GM12878 (cell line): ENCODE measurements around the gene USP28. TPM values are rescaled to one million over a fixed set of nuclear protein-coding genes. Genes with fewer than 3 reads are reported as not detected.

ENCODE experiments used
- ATAC-seq: fragments of 200-7000 bp; cut with Tn5 transposase; 3 replicates; pipeline ENCODE4 v1.9.1; 2020; ENCODE audit warnings: mild to moderate bottlenecking, moderate library complexity
- BruUV-seq: library from RNA; stranded (reverse); fragments of 400-500 nt; replicated peaks from 2 replicates; lab custom pipeline; 2021; lab: Mats Ljungman, UMichigan
- CTCF ChIA-PET: fragments of 300-600 bp; sonication (Branson Sonifier 250); formaldehyde crosslinking; extraction: SDS; loops from one replicate; lab custom pipeline; 2021; ENCODE audit warnings: inconsistent platforms; lab: Yijun Ruan, JAX
- POLR2A ChIA-PET: fragments of 350-600 bp; formaldehyde crosslinking; extraction: SDS; loops from one replicate; lab custom pipeline; 2021; ENCODE audit warnings: inconsistent platforms; lab: Charles Lee
- RAD21 ChIA-PET: fragments of 300-600 bp; sonication (Branson Sonifier 250); formaldehyde crosslinking; loops from one replicate; lab custom pipeline; 2023; ENCODE audit warnings: antibody characterized with exemption; ENCODE audit not compliant: unreplicated experiment; lab: Charles Lee
- SMC1A ChIA-PET: fragments of 300-600 bp; sonication (Branson Sonifier 250); formaldehyde crosslinking; loops from one replicate; lab custom pipeline; 2023; ENCODE audit not compliant: unreplicated experiment, uncharacterized antibody; lab: Charles Lee
- DNase-seq: peaks from one replicate; pipeline ENCODE4 v3.0.0-alpha.2; 2011; ENCODE audit warnings: low read depth, low spot score
- FAIRE-seq: peaks from 3 replicates; lab custom pipeline; 2011; peaks lifted over from hg19 to GRCh38; lab: Jason Lieb, UNC
- H2AFZ ChIP-seq: 2 replicates; pipeline ENCODE4 v1.6.0; 2011; ENCODE audit warnings: low read depth, low read length, control low read depth; ENCODE audit not compliant: control insufficient read depth
- H3K27ac ChIP-seq: 2 replicates; pipeline ENCODE4 v1.5.1; 2011; ENCODE audit warnings: control low read depth; ENCODE audit not compliant: control insufficient read depth, insufficient read depth
- H3K27me3 ChIP-seq, 2 experiments: replicated peaks in 1 of 2; 2 replicates each; pipeline versions ENCODE4 v1.6.0 to v1.6.1; 2011; ENCODE audit warnings: low read length in 1 of 2; ENCODE audit not compliant: control insufficient read depth in 2 of 2, insufficient read depth in 2 of 2
- H3K36me3 ChIP-seq, 2 experiments: 2 replicates each; pipeline ENCODE4 v1.5.1; 2011; ENCODE audit warnings: low read length in 1 of 2; ENCODE audit not compliant: control insufficient read depth in 2 of 2, insufficient read depth in 2 of 2
- H3K4me1 ChIP-seq: 2 replicates; pipeline ENCODE4 v1.6.1; 2011; ENCODE audit warnings: mild to moderate bottlenecking, low read length, moderate library complexity, mixed read lengths; ENCODE audit not compliant: control insufficient read depth, insufficient read depth
- H3K4me2 ChIP-seq: 2 replicates; pipeline ENCODE4 v1.6.0; 2011; ENCODE audit warnings: control low read depth; ENCODE audit not compliant: control insufficient read depth, insufficient read depth
- H3K4me3 ChIP-seq: fragments of 200-600 bp; sonication (generic); 2 replicates; pipeline ENCODE4 v1.5.1; 2016
- H3K79me2 ChIP-seq: 2 replicates; pipeline ENCODE4 v1.6.0; 2011; ENCODE audit warnings: low read length; ENCODE audit not compliant: control insufficient read depth, insufficient read depth
- H3K9ac ChIP-seq: 2 replicates; pipeline ENCODE4 v1.8.0; 2011; ENCODE audit warnings: low read length, control low read depth, mixed read lengths; ENCODE audit not compliant: control insufficient read depth, insufficient read depth
- H3K9me3 ChIP-seq: replicated peaks from 3 replicates; pipeline ENCODE4 v1.5.1; 2011; ENCODE audit warnings: mild to moderate bottlenecking, low read length; ENCODE audit not compliant: control insufficient read depth, insufficient read depth
- H4K20me1 ChIP-seq: 2 replicates; pipeline ENCODE4 v1.6.0; 2011; ENCODE audit not compliant: control insufficient read depth, insufficient read depth
- CBFB ChIP-seq: IDR thresholded peaks from 2 replicates; pipeline ENCODE4 v1.6.1; 2016; ENCODE audit warnings: antibody characterized with exemption, low read depth
- DPF2 ChIP-seq: fragments of 450-650 bp; IDR thresholded peaks from 2 replicates; pipeline ENCODE4 v1.6.1; 2017; ENCODE audit warnings: mild to moderate bottlenecking
- EED ChIP-seq: sonication (generic); IDR thresholded peaks from 2 replicates; pipeline ENCODE4 v1.6.1; 2016; ENCODE audit warnings: antibody characterized with exemption, low read depth
- EGR1 ChIP-seq, 2 experiments: IDR thresholded peaks; 1 replicate in 1 of 2; 2 replicates in 1 of 2; pipeline ENCODE4 v1.6.1; 2011 to 2012; ENCODE audit warnings: low read depth in 2 of 2, low read length in 2 of 2, borderline replicate concordance in 1 of 2, mild to moderate bottlenecking in 1 of 2, moderate library complexity in 1 of 2
- HCFC1 ChIP-seq: fragments of 150-350 bp; IDR thresholded peaks from 2 replicates; pipeline ENCODE4 v1.6.1; 2014; ENCODE audit warnings: low read length
- KLF5 ChIP-seq: fragments of 450-650 bp; IDR thresholded peaks from 2 replicates; pipeline ENCODE4 v1.6.1; 2014; ENCODE audit warnings: mild to moderate bottlenecking; ENCODE audit not compliant: partially characterized antibody
- MYC ChIP-seq: IDR thresholded peaks from 2 replicates; pipeline ENCODE4 v1.6.1; 2011; ENCODE audit warnings: mild to moderate bottlenecking, low read length, moderate library complexity, inconsistent platforms; ENCODE audit not compliant: insufficient read depth, insufficient replicate concordance, insufficient read length, severe bottlenecking
- NR2C1 ChIP-seq: fragments of 450-650 bp; IDR thresholded peaks from 2 replicates; pipeline ENCODE4 v1.6.1; 2017; ENCODE audit warnings: antibody characterized with exemption, mild to moderate bottlenecking, moderate library complexity
- PAX8 ChIP-seq: fragments of 450-650 bp; IDR thresholded peaks from 2 replicates; pipeline ENCODE4 v1.6.1; 2017; ENCODE audit warnings: mild to moderate bottlenecking, moderate library complexity
- PML ChIP-seq: IDR thresholded peaks from 2 replicates; pipeline ENCODE4 v1.6.1; 2012; ENCODE audit warnings: low read length, inconsistent platforms
- POU2F2 ChIP-seq: IDR thresholded peaks from 3 replicates; pipeline ENCODE4 v1.6.1; 2011; ENCODE audit warnings: low read depth, mild to moderate bottlenecking, low read length, borderline replicate concordance
- RAD21 ChIP-seq: IDR thresholded peaks from 2 replicates; pipeline ENCODE4 v1.6.1; 2011; ENCODE audit warnings: mild to moderate bottlenecking, low read depth, low read length, moderate library complexity; ENCODE audit not compliant: insufficient read depth
- SMAD5 ChIP-seq: IDR thresholded peaks from 2 replicates; pipeline ENCODE4 v1.6.1; 2016; ENCODE audit warnings: antibody characterized with exemption, low read depth
- TBL1XR1 ChIP-seq: IDR thresholded peaks from 2 replicates; pipeline ENCODE4 v1.6.1; 2012; ENCODE audit warnings: low read depth, low read length, improper control_type of control experiment
- TCF12 ChIP-seq: IDR thresholded peaks from 2 replicates; pipeline ENCODE4 v1.6.1; 2011; ENCODE audit warnings: low read depth, mild to moderate bottlenecking, low read length
- ZNF622 ChIP-seq: fragments of 450-650 bp; IDR thresholded peaks from 2 replicates; pipeline ENCODE4 v1.6.1; 2017; ENCODE audit warnings: mild to moderate bottlenecking, inconsistent platforms
- WGBS: methylation state at CpG from one replicate; pipeline ENCODE4 v1.1.6; 2016; ENCODE audit warnings: low lambda C conversion rate; ENCODE audit not compliant: insufficient replicate concordance, insufficient coverage; ENCODE audit errors: missing lambda C conversion rate; 5-methylcytosine and 5-hydroxymethylcytosine counted together
- in situ Hi-C: fragments of 300-500 bp; cut with MboI; formaldehyde crosslinking; loops from 9 replicates; pipeline ENCODE4 v1.14.3; 2018; ENCODE audit warnings: mixed read lengths
- intact Hi-C: fragments of 100-400 bp; cut with micrococcal nuclease; formaldehyde crosslinking; loops from one replicate; pipeline ENCODE4 v1.14.2; 2022; ENCODE audit not compliant: unreplicated experiment
- polyA plus RNA-seq, 11 experiments: library from polyadenylated mRNA; depleted of rRNA in 4 of 11; unstranded in 6 of 11; stranded (reverse) in 5 of 11; fragments of >200 nt; fragmentation: Nextera tagmentation in 4 of 11; fragmentation: Illumina TruSeq in 1 of 11; extraction: Ambion mirVana in 4 of 11; extraction: Trizol in 1 of 11; gene quantifications; 1 replicate in 1 of 11; 2 replicates in 10 of 11; pipeline versions ENCODE4 v1.2.1 to v1.2.3, GENCODE V29; 2011 to 2016; ENCODE audit warnings: inconsistent platforms in 2 of 11, missing spikeins in 2 of 11, low read depth in 1 of 11
- total RNA-seq, 4 experiments: library from RNA; depleted of rRNA in 3 of 4; stranded (reverse); fragments of >200 nt in 3 of 4; fragmentation: Illumina TruSeq in 1 of 4; extraction: Trizol in 1 of 4; gene quantifications; 2 replicates each; pipeline versions ENCODE4 v1.2.1 to v1.2.3, GENCODE V29; 2013 to 2021
- TF ChIP-seq, protein P1 (sequence below): IDR thresholded peaks from 2 replicates; pipeline ENCODE4 v1.6.1; 2011; ENCODE audit warnings: borderline replicate concordance, low read depth, mild to moderate bottlenecking, moderate library complexity, low read length; ENCODE audit not compliant: insufficient read depth, poor library complexity, severe bottlenecking
- TF ChIP-seq, protein P2 (sequence below): fragments of 450-650 bp; IDR thresholded peaks from 2 replicates; pipeline ENCODE4 v1.6.1; 2014; ENCODE audit warnings: mild to moderate bottlenecking
- TF ChIP-seq, protein P3 (sequence below): fragments of 450-650 bp; IDR thresholded peaks from 2 replicates; pipeline ENCODE4 v1.6.1; 2017; ENCODE audit warnings: borderline replicate concordance
- TF ChIP-seq, protein P4 (sequence below): fragments of 450-650 bp; IDR thresholded peaks from 2 replicates; pipeline ENCODE4 v1.6.1; 2017; ENCODE audit warnings: mild to moderate bottlenecking, low read depth, inconsistent platforms; ENCODE audit not compliant: poor library complexity, severe bottlenecking

USP28 gene
- total and polyA plus RNA-seq, 10 of the 15 experiments (the other 5 are each of a cell fraction or from before 2014, with no cell fraction given): 2.8 to 60.4 (median 24.1) TPM

DNA sequence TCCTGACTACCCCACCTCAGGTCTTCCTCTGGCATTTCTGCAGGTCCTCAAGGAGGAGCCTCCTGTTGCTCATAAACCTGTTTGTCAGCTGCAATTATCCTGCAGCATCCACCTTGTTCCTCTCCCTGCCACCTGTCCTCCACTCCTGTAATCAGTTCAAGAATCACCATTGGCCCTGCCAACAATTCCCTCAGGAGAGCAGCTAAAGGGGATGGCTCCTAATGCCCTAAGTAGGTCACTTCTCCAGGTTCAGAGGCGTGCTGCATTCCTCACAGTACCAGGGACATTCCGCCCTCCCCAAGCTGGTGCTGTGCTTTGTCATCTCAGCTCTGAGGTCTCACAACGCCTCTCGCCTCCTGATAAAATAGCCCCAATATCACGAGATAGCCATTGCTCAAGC, 93.7 kb downstream of the USP28 start (continued):
- TF ChIP-seq, protein P1, sequence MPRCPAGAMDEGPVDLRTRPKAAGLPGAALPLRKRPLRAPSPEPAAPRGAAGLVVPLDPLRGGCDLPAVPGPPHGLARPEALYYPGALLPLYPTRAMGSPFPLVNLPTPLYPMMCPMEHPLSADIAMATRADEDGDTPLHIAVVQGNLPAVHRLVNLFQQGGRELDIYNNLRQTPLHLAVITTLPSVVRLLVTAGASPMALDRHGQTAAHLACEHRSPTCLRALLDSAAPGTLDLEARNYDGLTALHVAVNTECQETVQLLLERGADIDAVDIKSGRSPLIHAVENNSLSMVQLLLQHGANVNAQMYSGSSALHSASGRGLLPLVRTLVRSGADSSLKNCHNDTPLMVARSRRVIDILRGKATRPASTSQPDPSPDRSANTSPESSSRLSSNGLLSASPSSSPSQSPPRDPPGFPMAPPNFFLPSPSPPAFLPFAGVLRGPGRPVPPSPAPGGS: no peak
- no peak for TF ChIP-seq CBFB
- TF ChIP-seq HCFC1: no peak
- no peak for TF ChIP-seq KLF5
- TF ChIP-seq PAX8: no peak
- no peak for TF ChIP-seq SMAD5
- TF ChIP-seq, protein P2, sequence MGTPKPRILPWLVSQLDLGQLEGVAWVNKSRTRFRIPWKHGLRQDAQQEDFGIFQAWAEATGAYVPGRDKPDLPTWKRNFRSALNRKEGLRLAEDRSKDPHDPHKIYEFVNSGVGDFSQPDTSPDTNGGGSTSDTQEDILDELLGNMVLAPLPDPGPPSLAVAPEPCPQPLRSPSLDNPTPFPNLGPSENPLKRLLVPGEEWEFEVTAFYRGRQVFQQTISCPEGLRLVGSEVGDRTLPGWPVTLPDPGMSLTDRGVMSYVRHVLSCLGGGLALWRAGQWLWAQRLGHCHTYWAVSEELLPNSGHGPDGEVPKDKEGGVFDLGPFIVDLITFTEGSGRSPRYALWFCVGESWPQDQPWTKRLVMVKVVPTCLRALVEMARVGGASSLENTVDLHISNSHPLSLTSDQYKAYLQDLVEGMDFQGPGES: no peak
- TF ChIP-seq ZNF622: no peak
- no peak for TF ChIP-seq POU2F2

DNA sequence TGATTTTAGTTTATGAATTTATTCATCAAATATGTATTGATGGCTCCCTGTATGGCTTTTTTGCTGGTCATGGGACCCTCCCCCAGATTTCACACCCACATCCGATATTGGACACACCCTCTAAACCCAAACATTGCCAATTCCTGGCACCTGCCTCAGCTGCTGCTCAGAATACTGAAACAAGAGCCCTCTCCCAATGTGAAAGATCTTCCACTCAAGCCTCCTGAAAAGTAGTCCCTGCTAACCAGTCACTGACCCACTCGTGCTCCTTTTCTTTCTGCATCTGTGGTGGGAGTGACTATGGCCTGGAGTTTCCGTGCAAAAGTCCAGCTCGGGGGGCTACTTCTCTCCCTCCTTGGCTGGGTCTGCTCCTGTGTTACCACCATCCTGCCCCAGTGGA, 95.9 kb downstream of the USP28 start, which contains the start of gene CLDN25:
Gene CLDN25, plus strand, starts transcription at position 301 of the 400 bp plus-strand sequence. Its CDS starts 0 bp downstream, at position 301.
- peaks cover 0 to 2% of the 10 kb centered on the region in 2 experiments; a peak in 2 of 4 replicates for H3K27me3 ChIP-seq
- H3K27ac ChIP-seq: no peak within 1 kb of the TSS
- 43% methylated on average over 4 of the region's 4 CpGs for WGBS
- no peak within 1 kb of the TSS for H3K9ac ChIP-seq
- no peaks in the 10 kb centered on the region for H3K9me3 ChIP-seq
- BruUV-seq: no TSS peak
- H3K79me2 ChIP-seq: no peaks in the 10 kb centered on the region
- FAIRE-seq: no peak
- ChIA-PET SMC1A (no interaction called here), POLR2A (no interaction called here), RAD21 (no interaction called here), CTCF (no interaction called here)
- no peak within 1 kb of the TSS for H3K4me3 ChIP-seq
- no peak for DNase-seq
- H2AFZ ChIP-seq: no peak within 1 kb of the TSS
- H3K36me3 ChIP-seq: no peaks in the 10 kb centered on the region
- H4K20me1 ChIP-seq: no peaks in the 10 kb centered on the region
- H3K4me1 ChIP-seq: no peaks in the 10 kb centered on the region
- no peak within 1 kb of the TSS for H3K4me2 ChIP-seq
- no peak for ATAC-seq
- in situ Hi-C loops: loop anchor here (10.0 kb wide), 1 partner anchor 465 kb away; the partner anchor contains the start of gene TTC12
- intact Hi-C loops: no loop called here
- TF ChIP-seq MYC (no peak), RAD21 (no peak), DPF2 (no peak), NR2C1 (no peak), SMAD5 (no peak), TCF12 (no peak), EED (no peak), PML (no peak), TBL1XR1 (no peak), EGR1 (IDR thresholded peaks at IDR 0.05; ENCODE audit: borderline replicate concordance in 1 of 2, low read depth in 2 of 2, low read length in 2 of 2) (no peak)
- TF ChIP-seq, protein P3, sequence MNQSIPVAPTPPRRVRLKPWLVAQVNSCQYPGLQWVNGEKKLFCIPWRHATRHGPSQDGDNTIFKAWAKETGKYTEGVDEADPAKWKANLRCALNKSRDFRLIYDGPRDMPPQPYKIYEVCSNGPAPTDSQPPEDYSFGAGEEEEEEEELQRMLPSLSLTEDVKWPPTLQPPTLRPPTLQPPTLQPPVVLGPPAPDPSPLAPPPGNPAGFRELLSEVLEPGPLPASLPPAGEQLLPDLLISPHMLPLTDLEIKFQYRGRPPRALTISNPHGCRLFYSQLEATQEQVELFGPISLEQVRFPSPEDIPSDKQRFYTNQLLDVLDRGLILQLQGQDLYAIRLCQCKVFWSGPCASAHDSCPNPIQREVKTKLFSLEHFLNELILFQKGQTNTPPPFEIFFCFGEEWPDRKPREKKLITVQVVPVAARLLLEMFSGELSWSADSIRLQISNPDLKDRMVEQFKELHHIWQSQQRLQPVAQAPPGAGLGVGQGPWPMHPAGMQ: no peak
- TF ChIP-seq, protein P4, sequence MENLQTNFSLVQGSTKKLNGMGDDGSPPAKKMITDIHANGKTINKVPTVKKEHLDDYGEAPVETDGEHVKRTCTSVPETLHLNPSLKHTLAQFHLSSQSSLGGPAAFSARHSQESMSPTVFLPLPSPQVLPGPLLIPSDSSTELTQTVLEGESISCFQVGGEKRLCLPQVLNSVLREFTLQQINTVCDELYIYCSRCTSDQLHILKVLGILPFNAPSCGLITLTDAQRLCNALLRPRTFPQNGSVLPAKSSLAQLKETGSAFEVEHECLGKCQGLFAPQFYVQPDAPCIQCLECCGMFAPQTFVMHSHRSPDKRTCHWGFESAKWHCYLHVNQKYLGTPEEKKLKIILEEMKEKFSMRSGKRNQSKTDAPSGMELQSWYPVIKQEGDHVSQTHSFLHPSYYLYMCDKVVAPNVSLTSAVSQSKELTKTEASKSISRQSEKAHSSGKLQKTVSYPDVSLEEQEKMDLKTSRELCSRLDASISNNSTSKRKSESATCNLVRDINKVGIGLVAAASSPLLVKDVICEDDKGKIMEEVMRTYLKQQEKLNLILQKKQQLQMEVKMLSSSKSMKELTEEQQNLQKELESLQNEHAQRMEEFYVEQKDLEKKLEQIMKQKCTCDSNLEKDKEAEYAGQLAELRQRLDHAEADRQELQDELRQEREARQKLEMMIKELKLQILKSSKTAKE: no peak
